SU-DHL-6 (cell line): ENCODE results near the gene CCDC30.

Source experiments
- EZH2phosphoT487 ChIP-seq: fragments of 200-600 bp; sonication (generic), shearing (Covaris generic); conservative IDR thresholded peaks from 2 replicates; pipeline ENCODE4 v1.6.1; 2018; ENCODE audit warnings: mild to moderate bottlenecking, antibody characterized with exemption, low read length, moderate library complexity, mixed read lengths
- TF ChIP-seq, protein P1 (sequence below): fragments of 200-600 bp; sonication (generic); IDR thresholded peaks from one replicate; pipeline ENCODE4 v1.5.1; 2017; ENCODE audit warnings: antibody characterized with exemption, mild to moderate bottlenecking, low read length, moderate library complexity; ENCODE audit not compliant: insufficient read depth, poor library complexity, severe bottlenecking

DNA sequence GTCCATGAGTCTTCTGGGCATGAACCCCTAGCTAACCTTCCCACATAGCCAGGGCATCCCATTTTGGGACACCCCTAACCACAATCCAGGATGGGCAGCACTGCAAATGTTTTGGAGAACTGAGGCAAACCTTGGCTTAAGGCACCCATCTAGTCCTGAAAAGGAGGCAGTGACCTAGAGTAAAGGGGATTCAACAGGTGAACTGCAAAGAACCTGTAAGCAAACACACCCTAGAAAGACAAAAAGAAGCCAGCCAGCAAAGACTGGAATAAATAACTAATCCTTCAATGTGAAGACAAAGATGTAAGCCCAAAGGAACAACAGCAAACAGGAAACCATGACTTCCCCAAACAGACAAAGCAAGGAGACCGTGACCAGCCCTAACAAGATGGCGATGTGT lies 138.4 kb downstream of the CCDC30 start:
- TF ChIP-seq, protein P1, sequence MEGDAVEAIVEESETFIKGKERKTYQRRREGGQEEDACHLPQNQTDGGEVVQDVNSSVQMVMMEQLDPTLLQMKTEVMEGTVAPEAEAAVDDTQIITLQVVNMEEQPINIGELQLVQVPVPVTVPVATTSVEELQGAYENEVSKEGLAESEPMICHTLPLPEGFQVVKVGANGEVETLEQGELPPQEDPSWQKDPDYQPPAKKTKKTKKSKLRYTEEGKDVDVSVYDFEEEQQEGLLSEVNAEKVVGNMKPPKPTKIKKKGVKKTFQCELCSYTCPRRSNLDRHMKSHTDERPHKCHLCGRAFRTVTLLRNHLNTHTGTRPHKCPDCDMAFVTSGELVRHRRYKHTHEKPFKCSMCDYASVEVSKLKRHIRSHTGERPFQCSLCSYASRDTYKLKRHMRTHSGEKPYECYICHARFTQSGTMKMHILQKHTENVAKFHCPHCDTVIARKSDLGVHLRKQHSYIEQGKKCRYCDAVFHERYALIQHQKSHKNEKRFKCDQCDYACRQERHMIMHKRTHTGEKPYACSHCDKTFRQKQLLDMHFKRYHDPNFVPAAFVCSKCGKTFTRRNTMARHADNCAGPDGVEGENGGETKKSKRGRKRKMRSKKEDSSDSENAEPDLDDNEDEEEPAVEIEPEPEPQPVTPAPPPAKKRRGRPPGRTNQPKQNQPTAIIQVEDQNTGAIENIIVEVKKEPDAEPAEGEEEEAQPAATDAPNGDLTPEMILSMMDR: no peak
- no peak for TF ChIP-seq EZH2phosphoT487
